Measurements from ENCODE around the gene KLC1. TPM values are rescaled to one million over a fixed set of nuclear protein-coding genes. Genes with fewer than 3 reads are reported as not detected.

Gene KLC1
- total and polyA plus RNA-seq, 2 of the 13 experiments (the other 11 are each of a cell fraction or from before 2014, with no cell fraction given) = 53.2 to 63.5 TPM

- TF ChIP-seq ZBTB49 (CRISPR knock-in tag; IDR thresholded peaks at IDR 0.05; ENCODE audit: borderline replicate concordance) = no peak
- TF ChIP-seq HOXA3 (CRISPR knock-in tag; IDR thresholded peaks at IDR 0.05) = peak; percentile 97
- TF ChIP-seq PATZ1 (CRISPR knock-in tag; IDR thresholded peaks at IDR 0.05) = peak; percentile 87
- peak; percentile 45 for TF ChIP-seq IKZF4 (CRISPR knock-in tag; IDR thresholded peaks at IDR 0.05; ENCODE audit: borderline replicate concordance, low read depth, not compliant biosample characterization)
- peak; percentile 86; the same call in 1 of the 2 replicates for TF ChIP-seq ZMAT3 (CRISPR knock-in tag; conservative IDR thresholded peaks at IDR 0.05)
- peak; percentile 90 for TF ChIP-seq ZNF143 (CRISPR knock-in tag; IDR thresholded peaks at IDR 0.05)
- TF ChIP-seq RFX1 (IDR thresholded peaks at IDR 0.05) = no peak
- TF ChIP-seq RELA (CRISPR knock-in tag; IDR thresholded peaks at IDR 0.05) = no peak
- TF ChIP-seq POLR2AphosphoS5 (IDR thresholded peaks at IDR 0.05; ENCODE audit: low read depth, low read length) = peak; percentile 77
- peak in 1 of 2 experiments; percentile 48; a peak in 1 of 4 replicates for TF ChIP-seq ATF4 (CRISPR knock-in tag; IDR thresholded peaks at IDR 0.05)
- peak; percentile 93 for TF ChIP-seq ATF3 (CRISPR knock-in tag; IDR thresholded peaks at IDR 0.05)
- no peak for TF ChIP-seq MIER3 (CRISPR knock-in tag; IDR thresholded peaks at IDR 0.05; ENCODE audit: borderline replicate concordance)
- TF ChIP-seq ZNF768 (CRISPR knock-in tag; IDR thresholded peaks at IDR 0.05) = 0 out of 2 replicates have a peak, but pooled peaks have one; percentile 7
- TF ChIP-seq TRIM22 (IDR thresholded peaks at IDR 0.05) = no peak
- peak; percentile 38 for TF ChIP-seq PHF20 (CRISPR knock-in tag; IDR thresholded peaks at IDR 0.05)
- 0 out of 2 replicates have a peak, but pooled peaks have one; percentile 57 for TF ChIP-seq ZNF550 (CRISPR knock-in tag; IDR thresholded peaks at IDR 0.05; ENCODE audit: borderline replicate concordance)
- no peak for TF ChIP-seq CSRNP2 (CRISPR knock-in tag; conservative IDR thresholded peaks at IDR 0.05; ENCODE audit: low read depth)
- TF ChIP-seq THAP7 (CRISPR knock-in tag; IDR thresholded peaks at IDR 0.05) = peak; percentile 80; the same call in 1 of the 2 replicates
- TF ChIP-seq POLR2A (IDR thresholded peaks at IDR 0.05; ENCODE audit: insufficient read depth in 1 of 2, low read depth in 2 of 2, low read length in 2 of 2) = peak; percentile 68 to 93
- peak; percentile 71; the same call in 1 of the 2 replicates for TF ChIP-seq FOSL2 (CRISPR knock-in tag; IDR thresholded peaks at IDR 0.05)
Observed at GRCh38 chr14:103628684-103629502, at the start of gene KLC1 (continued).

Measured in HepG2 (cell line).